Measurements from ENCODE around the gene SMPD3. TPM values are rescaled to one million over a fixed set of nuclear protein-coding genes. Genes with fewer than 3 reads are reported as not detected.

SMPD3 gene
- total RNA-seq, 4 donors from 2014 or later, result 2.3 TPM; not detected in 3

DNA sequence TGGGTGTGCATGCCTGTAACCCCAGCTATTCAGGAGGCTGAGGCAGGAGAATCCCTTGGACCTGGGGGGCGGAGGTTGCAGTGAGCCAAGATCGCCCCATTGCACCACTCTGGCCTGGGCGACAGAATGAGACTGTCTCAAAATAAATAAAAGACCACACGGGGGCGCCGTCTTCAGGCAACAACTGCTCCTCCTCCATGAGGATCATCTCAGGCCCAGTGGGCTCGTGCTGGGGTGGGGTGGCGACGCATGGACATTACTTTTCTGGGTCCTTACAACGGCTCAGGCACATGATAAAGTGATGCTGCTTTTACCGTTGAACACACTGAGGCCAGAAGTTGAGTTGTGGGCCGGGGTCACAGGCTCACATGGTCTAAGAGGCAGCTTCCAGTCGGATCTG is 81.3 kb downstream of the SMPD3 start:
- H3K4me3 ChIP-seq, result no peak overlapping the region
- in situ Hi-C loops (cut with MboI; ENCODE audit: low sequenced_read_pairs in 4 of 4), result no loop called here
- intact Hi-C loops (cut with DNase I; ENCODE audit: low total_unique reads), result no loop called here

DNA sequence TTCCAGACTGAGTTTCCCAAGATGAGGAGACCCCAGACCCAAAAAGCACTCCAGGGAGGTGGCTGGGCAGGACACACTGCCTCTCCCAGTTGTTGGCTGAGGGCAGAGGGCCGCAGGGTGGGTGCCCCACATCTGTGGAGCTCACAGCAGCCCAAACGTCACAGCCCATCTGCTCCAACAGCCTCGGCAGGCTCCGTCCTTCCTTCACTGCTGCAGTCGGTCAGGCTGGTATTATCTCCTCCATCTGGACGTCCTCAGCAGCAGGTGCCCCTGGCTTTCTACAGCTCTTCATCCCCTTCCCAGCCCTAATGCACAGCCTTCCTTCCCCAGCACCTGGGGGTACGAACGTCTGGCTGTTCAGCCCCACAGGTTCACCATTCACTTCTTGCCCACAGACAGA is 82.2 kb downstream of the SMPD3 start:
- Histone ChIP-seq H3K4me1 (peaks cover 0 to 7% of the 10 kb centered on the region in 2 donors), H3K27me3 (peaks cover 0 to 3% (median 0%) of the 10 kb centered on the region in 3 donors), H3K36me3 (no peaks in the 10 kb centered on the region), H3K9me3 (no peaks in the 10 kb centered on the region), H3K4me3 (no peak overlapping the region), H3K27ac (no peak overlapping the region)
- in situ Hi-C loops (cut with MboI; ENCODE audit: low sequenced_read_pairs in 4 of 4), result no loop called here
- intact Hi-C loops (cut with DNase I; ENCODE audit: low total_unique reads), result no loop called here
- ATAC-seq (no peak), DNase-seq (no peak)
- TF ChIP-seq, protein P1, sequence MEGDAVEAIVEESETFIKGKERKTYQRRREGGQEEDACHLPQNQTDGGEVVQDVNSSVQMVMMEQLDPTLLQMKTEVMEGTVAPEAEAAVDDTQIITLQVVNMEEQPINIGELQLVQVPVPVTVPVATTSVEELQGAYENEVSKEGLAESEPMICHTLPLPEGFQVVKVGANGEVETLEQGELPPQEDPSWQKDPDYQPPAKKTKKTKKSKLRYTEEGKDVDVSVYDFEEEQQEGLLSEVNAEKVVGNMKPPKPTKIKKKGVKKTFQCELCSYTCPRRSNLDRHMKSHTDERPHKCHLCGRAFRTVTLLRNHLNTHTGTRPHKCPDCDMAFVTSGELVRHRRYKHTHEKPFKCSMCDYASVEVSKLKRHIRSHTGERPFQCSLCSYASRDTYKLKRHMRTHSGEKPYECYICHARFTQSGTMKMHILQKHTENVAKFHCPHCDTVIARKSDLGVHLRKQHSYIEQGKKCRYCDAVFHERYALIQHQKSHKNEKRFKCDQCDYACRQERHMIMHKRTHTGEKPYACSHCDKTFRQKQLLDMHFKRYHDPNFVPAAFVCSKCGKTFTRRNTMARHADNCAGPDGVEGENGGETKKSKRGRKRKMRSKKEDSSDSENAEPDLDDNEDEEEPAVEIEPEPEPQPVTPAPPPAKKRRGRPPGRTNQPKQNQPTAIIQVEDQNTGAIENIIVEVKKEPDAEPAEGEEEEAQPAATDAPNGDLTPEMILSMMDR (IDR thresholded peaks at IDR 0.05 in 4 of 5, conservative IDR thresholded peaks at IDR 0.05 in 1 of 5), result no peak
- no peak for TF ChIP-seq POLR2A (IDR thresholded peaks at IDR 0.05)

More for the DNA sequence above, 81.3 kb downstream of the SMPD3 start:
- ATAC-seq (no peak), DNase-seq (no peak)
- no peaks in the 10 kb centered on the region for H3K36me3 ChIP-seq
- no peak overlapping the region for H3K27ac ChIP-seq
- TF ChIP-seq POLR2A (IDR thresholded peaks at IDR 0.05), result no peak
- TF ChIP-seq, protein P1 (IDR thresholded peaks at IDR 0.05 in 4 of 5, conservative IDR thresholded peaks at IDR 0.05 in 1 of 5), result peak in 2 of 5 experiments; percentile 28 to 39
- H3K27me3 ChIP-seq, result peaks cover 0 to 3% (median 0%) of the 10 kb centered on the region in 3 donors
- H3K9me3 ChIP-seq, result no peaks in the 10 kb centered on the region
- H3K4me1 ChIP-seq, result peaks cover 0 to 7% of the 10 kb centered on the region in 2 donors

DNA sequence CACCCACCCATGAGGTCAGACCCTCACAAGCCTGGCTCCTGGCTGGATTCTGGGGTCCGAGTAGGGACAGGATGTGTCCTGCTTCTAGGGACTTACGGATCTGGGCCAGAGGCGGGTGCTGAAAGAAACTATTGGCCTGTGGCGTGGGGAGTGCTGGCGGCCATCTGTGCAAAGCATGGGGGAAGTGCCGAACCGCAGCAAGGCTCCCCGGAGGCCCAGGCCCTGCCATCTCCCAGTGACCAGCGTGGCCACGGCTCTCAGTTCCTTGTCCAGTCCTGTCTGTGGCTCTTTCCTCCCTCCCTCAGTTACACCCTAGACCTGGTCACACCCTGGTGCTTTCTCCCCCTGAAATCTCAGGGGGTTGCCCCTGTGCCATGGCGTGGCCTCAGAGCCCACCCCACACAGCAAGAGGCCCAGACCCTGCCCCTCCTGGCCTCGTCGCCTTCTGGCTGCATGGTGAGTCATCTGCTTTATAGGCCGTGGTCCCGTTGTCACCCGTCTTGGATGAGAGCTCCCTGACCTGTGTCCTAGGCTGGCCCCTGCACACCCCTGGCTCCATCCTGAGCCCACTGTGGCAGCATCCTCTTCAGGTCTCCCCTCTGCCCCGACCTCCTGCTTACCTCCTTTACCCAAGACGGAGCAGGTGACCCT is 83.0 kb downstream of the SMPD3 start:
- Histone ChIP-seq H3K27me3 (peaks cover 0 to 3% (median 0%) of the 10 kb centered on the region in 3 donors), H3K4me1 (peaks cover 0 to 7% of the 10 kb centered on the region in 2 donors), H3K4me3 (no peak overlapping the region), H3K36me3 (peaks cover 0 to 3% of the 10 kb centered on the region in 2 donors), H3K9me3 (no peaks in the 10 kb centered on the region), H3K27ac (no peak overlapping the region)
- DNase-seq (no peak), ATAC-seq (no peak)
- in situ Hi-C loops (cut with MboI; ENCODE audit: low sequenced_read_pairs in 4 of 4), result no loop called here
- intact Hi-C loops (cut with DNase I; ENCODE audit: low total_unique reads), result no loop called here
- TF ChIP-seq POLR2A (IDR thresholded peaks at IDR 0.05), result no peak
- TF ChIP-seq, protein P1 (IDR thresholded peaks at IDR 0.05 in 4 of 5, conservative IDR thresholded peaks at IDR 0.05 in 1 of 5), result no peak

DNA sequence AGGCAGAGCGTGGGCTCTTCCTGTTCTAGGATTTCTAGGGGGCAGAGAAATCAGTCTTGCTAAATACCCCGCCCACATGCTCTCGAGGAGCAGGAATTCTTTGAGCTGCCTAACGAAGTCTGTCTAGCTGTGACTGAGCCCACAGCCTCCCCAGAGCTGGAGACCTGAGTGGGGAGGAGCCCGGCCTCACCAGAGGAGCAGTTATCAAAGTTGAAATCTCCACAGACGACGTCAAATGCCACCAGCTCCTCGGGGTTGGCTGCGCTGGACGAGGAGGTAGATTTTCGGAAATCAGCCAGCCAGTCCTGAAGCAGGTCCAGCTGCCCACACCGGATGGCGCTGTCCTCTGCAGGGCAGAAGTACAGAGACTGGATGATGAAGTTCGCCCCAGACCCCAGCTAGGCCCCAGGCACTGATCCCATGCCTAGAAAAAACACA is 83.7 kb downstream of the SMPD3 start:
- Histone ChIP-seq H3K4me3 (no peak overlapping the region), H3K36me3 (peaks cover 0 to 4% of the 10 kb centered on the region in 2 donors), H3K4me1 (peaks cover 0 to 7% of the 10 kb centered on the region in 2 donors), H3K9me3 (no peaks in the 10 kb centered on the region), H3K27me3 (peaks cover 0 to 3% (median 0%) of the 10 kb centered on the region in 3 donors), H3K27ac (no peak overlapping the region)
- intact Hi-C loops (cut with DNase I; ENCODE audit: low total_unique reads), result no loop called here
- no peak for DNase-seq
- in situ Hi-C loops (cut with MboI; ENCODE audit: low sequenced_read_pairs in 4 of 4), result no loop called here
- ATAC-seq, result no peak
- no peak for TF ChIP-seq POLR2A (IDR thresholded peaks at IDR 0.05)
- TF ChIP-seq, protein P1 (IDR thresholded peaks at IDR 0.05 in 4 of 5, conservative IDR thresholded peaks at IDR 0.05 in 1 of 5), result no peak

Measured in gastrocnemius medialis (tissue), 4 donors.